ENCODE data around the gene NKAIN4.

NKAIN4 gene

GRCh38 chr20:63216849-63217471 lies 37.3 kb downstream of the NKAIN4 start:
- FAIRE-seq = no peak

- FAIRE-seq = no peak
Observed at GRCh38 chr20:63216041-63216848, 38.0 kb downstream of the NKAIN4 start, which contains the start of gene YTHDF1. TSS of gene YTHDF1 (minus strand) at chr20:63216131. CDS start at chr20:63215892, 239 bp downstream.

- FAIRE-seq = no peak
Observed at GRCh38 chr20:63215101-63216040, 38.9 kb downstream of the NKAIN4 start.

- FAIRE-seq = no peak
Observed at GRCh38 chr20:63214514-63214913, 39.7 kb downstream of the NKAIN4 start.

GRCh38 chr20:63212792-63213191 lies 41.5 kb downstream of the NKAIN4 start:
- FAIRE-seq = no peak

GRCh38 chr20:63212393-63212730 lies 41.9 kb downstream of the NKAIN4 start:
- no peak for FAIRE-seq

- no peak for FAIRE-seq
Observed at GRCh38 chr20:63210011-63210605, 44.2 kb downstream of the NKAIN4 start.

- FAIRE-seq = no peak
Observed at GRCh38 chr20:63208346-63208909, 45.8 kb downstream of the NKAIN4 start.

GRCh38 chr20:63206878-63207277 lies 47.4 kb downstream of the NKAIN4 start:
- FAIRE-seq = no peak

GRCh38 chr20:63205896-63206295 lies 48.4 kb downstream of the NKAIN4 start:
- FAIRE-seq = no peak

GRCh38 chr20:63204362-63204761 lies 49.9 kb downstream of the NKAIN4 start:
- FAIRE-seq = no peak

- no peak for FAIRE-seq
Observed at GRCh38 chr20:63202811-63203526, 51.3 kb downstream of the NKAIN4 start.

GRCh38 chr20:63202021-63202420 lies 52.2 kb downstream of the NKAIN4 start:
- no peak for FAIRE-seq

- no peak for FAIRE-seq
Observed at GRCh38 chr20:63198606-63199005, 55.7 kb downstream of the NKAIN4 start.

- no peak for FAIRE-seq
Observed at GRCh38 chr20:63196768-63197470, 57.3 kb downstream of the NKAIN4 start.

GRCh38 chr20:63194797-63195173 lies 59.5 kb downstream of the NKAIN4 start:
- FAIRE-seq = no peak

- no peak for FAIRE-seq
Observed at GRCh38 chr20:63194007-63194796, 60.1 kb downstream of the NKAIN4 start.

- no peak for FAIRE-seq
Observed at GRCh38 chr20:63192721-63193120, 61.5 kb downstream of the NKAIN4 start.

- FAIRE-seq = no peak
Observed at GRCh38 chr20:63191400-63191799, 62.9 kb downstream of the NKAIN4 start.

- FAIRE-seq = no peak
Observed at GRCh38 chr20:63190828-63191227, 63.4 kb downstream of the NKAIN4 start.
